Mammary epithelial cell (primary cell): ENCODE data around the gene OR52E8.

Source experiments
- EZH2 ChIP-seq: IDR thresholded peaks from 2 replicates; pipeline ENCODE4 v1.6.1; 2012; ENCODE audit warnings: low read length, inconsistent platforms, borderline replicate concordance
- TF ChIP-seq, protein P1 (sequence below), 2 donors: IDR thresholded peaks in 1 of 2; conservative IDR thresholded peaks in 1 of 2; 2 replicates each; pipeline ENCODE4 v1.5.1; 2011 to 2012; ENCODE audit warnings: inconsistent platforms in 2 of 2, low read length in 2 of 2, mild to moderate bottlenecking in 2 of 2, control low read depth in 1 of 2, low read depth in 1 of 2; ENCODE audit not compliant: insufficient read depth in 1 of 2; ENCODE audit errors: extremely low read depth in 1 of 2

DNA sequence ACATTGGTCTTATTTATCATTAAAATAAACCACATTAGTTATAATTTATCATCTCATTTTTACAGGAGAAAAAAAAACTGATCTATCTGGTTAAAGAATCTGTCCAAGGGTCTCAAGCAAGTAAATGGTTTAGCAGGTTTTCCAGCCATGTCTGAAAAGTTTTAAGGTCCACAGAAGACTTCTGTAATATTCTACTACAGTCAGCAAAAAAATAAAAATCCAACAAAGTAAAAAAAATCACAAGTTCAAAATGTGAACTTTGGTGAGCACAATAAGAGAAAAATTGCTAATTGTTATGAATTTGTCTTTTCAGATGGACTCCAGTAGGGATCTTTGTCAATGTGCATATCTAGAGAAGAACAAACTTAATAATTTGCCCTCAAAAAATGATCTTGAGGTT is 24.3 kb upstream of the OR52E8 start:
- TF ChIP-seq, protein P1, sequence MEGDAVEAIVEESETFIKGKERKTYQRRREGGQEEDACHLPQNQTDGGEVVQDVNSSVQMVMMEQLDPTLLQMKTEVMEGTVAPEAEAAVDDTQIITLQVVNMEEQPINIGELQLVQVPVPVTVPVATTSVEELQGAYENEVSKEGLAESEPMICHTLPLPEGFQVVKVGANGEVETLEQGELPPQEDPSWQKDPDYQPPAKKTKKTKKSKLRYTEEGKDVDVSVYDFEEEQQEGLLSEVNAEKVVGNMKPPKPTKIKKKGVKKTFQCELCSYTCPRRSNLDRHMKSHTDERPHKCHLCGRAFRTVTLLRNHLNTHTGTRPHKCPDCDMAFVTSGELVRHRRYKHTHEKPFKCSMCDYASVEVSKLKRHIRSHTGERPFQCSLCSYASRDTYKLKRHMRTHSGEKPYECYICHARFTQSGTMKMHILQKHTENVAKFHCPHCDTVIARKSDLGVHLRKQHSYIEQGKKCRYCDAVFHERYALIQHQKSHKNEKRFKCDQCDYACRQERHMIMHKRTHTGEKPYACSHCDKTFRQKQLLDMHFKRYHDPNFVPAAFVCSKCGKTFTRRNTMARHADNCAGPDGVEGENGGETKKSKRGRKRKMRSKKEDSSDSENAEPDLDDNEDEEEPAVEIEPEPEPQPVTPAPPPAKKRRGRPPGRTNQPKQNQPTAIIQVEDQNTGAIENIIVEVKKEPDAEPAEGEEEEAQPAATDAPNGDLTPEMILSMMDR (conservative IDR thresholded peaks at IDR 0.05 in 1 of 2, IDR thresholded peaks at IDR 0.05 in 1 of 2; ENCODE audit: extremely low read depth in 1 of 2, insufficient read depth in 1 of 2, low read depth in 1 of 2, low read length in 2 of 2): no peak
- no peak for TF ChIP-seq EZH2
